ENCODE measurements around the gene STK32B. TPM values are rescaled to one million over a fixed set of nuclear protein-coding genes. Genes with fewer than 3 reads are reported as not detected.
"Not testable (repeated sequence)": the region's sequence is repeated elsewhere in the genome, so short reads cannot be mapped to it uniquely, and the experiment has no call there.

The STK32B gene
- total RNA-seq, 2 experiments from 2014 or later: not detected

DNA sequence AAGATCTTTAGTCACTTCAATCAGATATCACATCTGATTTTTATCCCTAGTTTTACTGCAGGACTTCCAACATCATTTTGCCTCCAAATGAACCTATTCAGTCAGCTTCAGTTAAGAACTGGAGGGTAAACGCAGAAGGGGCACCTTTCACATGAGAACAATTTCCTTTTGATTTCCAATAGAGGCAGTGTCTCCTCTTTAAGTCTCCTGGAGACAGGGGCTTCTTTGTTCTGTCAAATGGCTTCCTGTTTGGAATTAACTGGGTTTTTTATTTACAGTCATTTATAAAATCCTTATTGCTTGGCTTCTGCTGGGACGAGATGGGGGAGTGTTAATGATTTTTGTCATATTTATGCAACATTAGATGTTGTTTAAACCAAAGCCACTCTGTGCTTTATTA is 164.0 kb downstream of the STK32B start:
- no peak for DNase-seq
- H3K36me3 Mint-ChIP-seq: no peaks in the 10 kb centered on the region
- CTCF ChIA-PET: no interaction called here
- H3K27me3 Mint-ChIP-seq: no peaks in the 10 kb centered on the region
- intact Hi-C loops (cut with micrococcal nuclease): no loop called here
- no peak overlapping the region for H3K27ac Mint-ChIP-seq
- no peak overlapping the region for H3K4me3 Mint-ChIP-seq
- POLR2A ChIA-PET: no interaction called here
- no peaks in the 10 kb centered on the region for H3K9me3 Mint-ChIP-seq
- no peaks in the 10 kb centered on the region for H3K4me1 Mint-ChIP-seq (ENCODE audit: low read depth)

DNA sequence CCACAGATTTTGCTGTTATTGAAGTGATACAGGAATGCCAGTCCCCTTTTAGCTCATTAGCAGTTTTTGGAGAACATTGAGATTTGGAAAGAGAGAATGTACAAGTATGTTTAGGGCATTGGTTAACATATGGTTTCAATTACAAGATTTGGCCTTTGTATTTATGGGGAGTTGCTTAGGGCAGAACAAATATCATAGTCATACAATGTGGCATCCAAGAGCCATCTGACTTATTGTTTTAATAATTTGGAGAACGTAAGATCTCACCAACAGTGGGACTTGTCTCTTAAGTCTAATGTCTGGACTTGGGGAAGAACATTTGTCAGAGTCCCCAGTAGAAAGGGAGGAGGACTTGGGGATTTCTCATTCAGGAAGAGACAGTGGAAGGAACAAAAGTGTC is 166.1 kb downstream of the STK32B start:
- ChIA-PET CTCF (no interaction called here), POLR2A (no interaction called here)
- H3K36me3 Mint-ChIP-seq: no peaks in the 10 kb centered on the region
- no peak for DNase-seq
- no peaks in the 10 kb centered on the region for H3K4me1 Mint-ChIP-seq (ENCODE audit: low read depth)
- no peak overlapping the region for H3K4me3 Mint-ChIP-seq
- peaks cover 10% of the 10 kb centered on the region for H3K9me3 Mint-ChIP-seq
- intact Hi-C loops (cut with micrococcal nuclease): no loop called here
- H3K27me3 Mint-ChIP-seq: no peaks in the 10 kb centered on the region
- no peak overlapping the region for H3K27ac Mint-ChIP-seq

DNA sequence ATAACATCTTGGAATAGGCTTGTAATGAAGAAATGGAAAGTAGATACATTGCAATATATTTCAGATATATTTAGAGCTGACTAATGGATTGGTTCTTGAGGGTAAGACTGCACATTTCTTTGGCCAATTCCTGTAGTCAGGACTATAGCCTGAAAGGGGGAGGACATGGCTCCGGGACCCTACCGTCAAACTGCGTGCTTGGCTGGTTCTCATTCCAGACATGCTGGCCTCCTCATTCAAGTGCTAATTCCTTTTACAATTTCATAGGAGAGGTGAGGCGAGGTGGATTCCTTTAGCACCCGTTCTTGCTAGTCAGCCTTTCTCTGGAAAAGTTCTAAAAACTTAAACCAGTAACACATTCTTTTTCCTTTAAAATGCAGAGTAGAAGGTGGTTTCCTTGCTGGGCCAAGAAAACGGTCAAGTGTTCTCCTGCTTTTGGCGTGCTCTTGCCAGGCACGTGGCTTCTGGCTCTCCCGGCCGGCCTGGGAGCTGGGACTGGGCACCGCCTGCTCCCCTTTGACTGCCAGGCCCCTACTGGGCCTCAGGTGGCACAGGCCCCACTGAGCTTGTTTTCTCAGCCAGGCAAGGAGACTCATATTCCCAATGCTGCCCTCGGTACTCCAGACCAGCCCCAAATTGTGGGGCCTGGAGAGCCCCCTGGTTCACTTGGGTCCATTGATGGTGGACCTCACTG is 167.2 kb downstream of the STK32B start:
- Mint-ChIP-seq H3K27me3 (no peaks in the 10 kb centered on the region), H3K4me3 (no peak overlapping the region), H3K27ac (no peak overlapping the region), H3K4me1 (ENCODE audit: low read depth) (no peaks in the 10 kb centered on the region), H3K9me3 (peaks cover 16% of the 10 kb centered on the region), H3K36me3 (no peaks in the 10 kb centered on the region)
- no peak for DNase-seq
- intact Hi-C loops (cut with micrococcal nuclease): no loop called here
- ChIA-PET CTCF (no interaction called here), POLR2A (no interaction called here)

DNA sequence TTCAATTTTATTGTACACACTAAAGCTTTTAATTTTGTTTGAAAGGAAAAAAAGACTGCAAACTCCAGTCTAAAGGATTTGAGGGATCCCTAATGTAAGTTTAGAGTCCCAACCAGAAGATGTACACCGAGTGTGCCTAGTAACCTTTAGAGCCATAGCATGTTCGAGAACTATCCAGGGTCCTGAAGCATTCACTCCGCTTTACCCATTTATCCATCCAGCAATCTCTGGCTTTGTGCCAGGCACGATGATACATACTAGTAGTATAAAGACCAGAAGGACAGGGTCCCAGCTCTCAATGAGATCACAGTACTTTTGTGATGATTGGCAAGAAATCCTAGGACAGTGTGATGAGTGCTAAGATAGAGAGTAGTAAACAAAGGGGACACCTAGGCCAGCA is 168.7 kb downstream of the STK32B start:
- H3K27me3 Mint-ChIP-seq: no peaks in the 10 kb centered on the region
- no peaks in the 10 kb centered on the region for H3K36me3 Mint-ChIP-seq
- ChIA-PET POLR2A (no interaction called here), CTCF (no interaction called here)
- no peak for DNase-seq
- H3K27ac Mint-ChIP-seq: no peak overlapping the region
- H3K9me3 Mint-ChIP-seq: peaks cover 16% of the 10 kb centered on the region
- H3K4me3 Mint-ChIP-seq: no peak overlapping the region
- intact Hi-C loops (cut with micrococcal nuclease): no loop called here
- no peaks in the 10 kb centered on the region for H3K4me1 Mint-ChIP-seq (ENCODE audit: low read depth)

DNA sequence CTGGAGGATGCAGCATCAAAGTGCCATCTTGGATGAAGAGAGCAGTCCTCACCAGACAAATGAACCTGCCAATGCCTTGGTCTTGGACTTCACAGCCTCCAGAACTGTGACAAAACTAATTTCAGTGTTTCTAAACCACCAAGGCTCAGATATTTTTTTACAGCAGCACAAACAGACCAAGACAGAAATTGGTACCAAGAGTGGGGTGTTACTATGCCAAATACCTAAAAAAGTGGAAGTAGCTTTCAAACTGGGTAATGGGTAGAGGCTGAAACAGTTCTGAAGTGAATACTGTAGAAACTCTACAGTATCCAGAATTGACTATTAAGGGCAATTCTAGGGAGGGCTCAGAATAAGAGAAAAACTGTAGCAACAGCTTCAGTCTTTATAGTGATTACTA is 170.8 kb downstream of the STK32B start:
- CTCF ChIA-PET: no interaction called here
- no peak for DNase-seq
- intact Hi-C loops (cut with micrococcal nuclease): no loop called here
- no peaks in the 10 kb centered on the region for H3K27me3 Mint-ChIP-seq
- POLR2A ChIA-PET: no interaction called here
- H3K4me3 Mint-ChIP-seq: no peak overlapping the region
- H3K9me3 Mint-ChIP-seq: peaks cover 16% of the 10 kb centered on the region
- H3K4me1 Mint-ChIP-seq (ENCODE audit: low read depth): no peaks in the 10 kb centered on the region
- H3K27ac Mint-ChIP-seq: no peak overlapping the region
- no peaks in the 10 kb centered on the region for H3K36me3 Mint-ChIP-seq

DNA sequence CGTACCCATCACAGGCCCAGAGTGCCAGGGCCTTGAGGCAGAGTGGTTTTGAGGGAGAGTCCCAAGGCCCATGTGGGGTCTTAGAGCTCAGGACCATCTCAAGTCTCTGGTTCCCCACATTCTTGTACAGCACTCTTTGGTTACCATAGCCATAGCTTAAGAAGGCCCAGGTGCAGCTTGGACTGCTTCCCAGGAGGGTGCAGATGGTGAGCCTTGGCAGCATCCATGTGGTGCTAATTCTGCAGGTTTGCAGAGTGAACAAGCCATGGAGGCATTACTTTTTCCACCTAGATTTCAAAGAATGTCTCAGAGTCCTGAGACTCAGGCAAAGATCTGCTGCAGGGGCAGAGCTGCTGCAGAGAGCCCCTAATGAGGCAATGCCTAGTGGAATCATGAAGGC is 171.7 kb downstream of the STK32B start:
- Mint-ChIP-seq H3K27me3 (no peaks in the 10 kb centered on the region), H3K9me3 (peaks cover 16% of the 10 kb centered on the region), H3K4me1 (ENCODE audit: low read depth) (no peaks in the 10 kb centered on the region), H3K36me3 (no peaks in the 10 kb centered on the region), H3K4me3 (no peak overlapping the region), H3K27ac (no peak overlapping the region)
- ChIA-PET POLR2A (no interaction called here), CTCF (no interaction called here)
- no peak for DNase-seq
- intact Hi-C loops (cut with micrococcal nuclease): no loop called here

DNA sequence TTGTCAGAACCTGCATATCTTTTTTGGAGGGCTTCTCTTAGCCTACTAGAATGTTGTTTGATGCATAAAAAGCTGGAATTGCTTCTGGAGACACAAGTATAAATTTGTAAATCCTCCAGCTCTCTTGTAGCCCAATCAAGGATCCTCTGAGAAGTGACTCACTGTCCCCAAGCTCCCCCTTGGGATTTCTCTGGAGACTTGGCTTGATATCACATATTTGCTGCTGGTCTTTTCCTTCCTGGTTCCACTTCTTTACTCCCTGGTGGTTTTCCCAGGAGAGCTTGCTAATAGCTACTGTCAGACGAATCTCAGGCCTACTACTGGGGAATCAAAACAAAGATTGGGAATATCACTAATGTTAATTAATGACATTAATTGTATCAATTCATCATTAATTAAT is 173.1 kb downstream of the STK32B start:
- H3K36me3 Mint-ChIP-seq: no peaks in the 10 kb centered on the region
- intact Hi-C loops (cut with micrococcal nuclease): no loop called here
- no peak for DNase-seq
- ChIA-PET POLR2A (no interaction called here), CTCF (no interaction called here)
- peaks cover 16% of the 10 kb centered on the region for H3K9me3 Mint-ChIP-seq
- no peak overlapping the region for H3K4me3 Mint-ChIP-seq
- H3K4me1 Mint-ChIP-seq (ENCODE audit: low read depth): no peaks in the 10 kb centered on the region
- H3K27ac Mint-ChIP-seq: no peak overlapping the region
- H3K27me3 Mint-ChIP-seq: no peaks in the 10 kb centered on the region

DNA sequence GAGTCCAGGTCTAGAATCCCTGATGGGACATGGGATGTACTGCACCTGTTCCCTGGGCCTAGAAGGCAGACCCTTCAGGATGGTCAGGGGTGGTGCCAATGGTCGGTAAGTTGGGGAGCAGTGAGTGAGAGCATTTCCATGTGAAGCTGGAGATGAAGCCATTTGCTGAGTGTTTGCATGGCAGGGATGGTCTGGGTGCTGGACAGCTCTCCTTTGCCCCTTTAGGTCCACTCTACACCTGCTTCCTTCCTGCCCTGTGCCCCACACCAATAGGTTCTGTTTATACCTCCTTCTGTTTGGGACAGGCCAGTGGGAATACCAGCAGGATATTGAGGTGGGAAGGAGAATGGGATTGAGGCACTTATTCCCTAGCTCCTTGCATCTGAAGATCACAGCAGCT is 181.3 kb downstream of the STK32B start:
- no peaks in the 10 kb centered on the region for H3K27me3 Mint-ChIP-seq
- H3K4me3 Mint-ChIP-seq: no peak overlapping the region
- intact Hi-C loops (cut with micrococcal nuclease): no loop called here
- no peaks in the 10 kb centered on the region for H3K4me1 Mint-ChIP-seq (ENCODE audit: low read depth)
- POLR2A ChIA-PET: no interaction called here
- H3K27ac Mint-ChIP-seq: no peak overlapping the region
- CTCF ChIA-PET: no interaction called here
- no peaks in the 10 kb centered on the region for H3K36me3 Mint-ChIP-seq
- no peaks in the 10 kb centered on the region for H3K9me3 Mint-ChIP-seq
- DNase-seq: no peak

DNA sequence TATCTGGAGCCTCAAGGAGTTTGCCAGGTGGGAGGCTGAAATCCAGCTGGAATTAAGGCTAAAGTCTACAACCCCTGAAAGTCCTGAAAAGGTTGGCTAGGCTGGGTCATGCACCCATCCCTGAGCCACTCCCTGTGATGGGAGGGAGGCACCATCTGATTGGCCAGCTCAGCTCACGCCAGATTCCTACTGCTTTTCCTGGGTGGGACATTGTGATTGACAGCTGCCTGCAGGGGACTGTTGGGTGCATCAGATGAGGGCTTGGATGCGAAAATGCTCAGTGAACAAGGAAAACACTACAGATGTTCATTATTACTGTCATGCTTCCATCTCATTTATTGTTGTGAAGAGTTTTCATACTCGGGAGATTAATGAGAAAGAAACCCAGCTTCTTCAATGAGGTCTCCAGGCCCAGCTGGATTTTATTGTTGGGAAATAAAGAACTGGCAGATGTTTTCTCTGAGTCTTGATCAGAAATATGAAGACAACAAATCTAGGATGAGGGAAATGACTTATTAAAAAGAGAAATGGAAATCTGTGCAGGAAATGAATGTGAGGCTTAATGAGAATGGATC is 185.9 kb downstream of the STK32B start:
- ChIA-PET POLR2A (no interaction called here), CTCF (no interaction called here)
- Mint-ChIP-seq H3K27me3 (no peaks in the 10 kb centered on the region), H3K4me1 (ENCODE audit: low read depth) (no peaks in the 10 kb centered on the region), H3K9me3 (no peaks in the 10 kb centered on the region), H3K27ac (no peak overlapping the region), H3K4me3 (no peak overlapping the region), H3K36me3 (no peaks in the 10 kb centered on the region)
- DNase-seq: no peak
- intact Hi-C loops (cut with micrococcal nuclease): no loop called here

DNA sequence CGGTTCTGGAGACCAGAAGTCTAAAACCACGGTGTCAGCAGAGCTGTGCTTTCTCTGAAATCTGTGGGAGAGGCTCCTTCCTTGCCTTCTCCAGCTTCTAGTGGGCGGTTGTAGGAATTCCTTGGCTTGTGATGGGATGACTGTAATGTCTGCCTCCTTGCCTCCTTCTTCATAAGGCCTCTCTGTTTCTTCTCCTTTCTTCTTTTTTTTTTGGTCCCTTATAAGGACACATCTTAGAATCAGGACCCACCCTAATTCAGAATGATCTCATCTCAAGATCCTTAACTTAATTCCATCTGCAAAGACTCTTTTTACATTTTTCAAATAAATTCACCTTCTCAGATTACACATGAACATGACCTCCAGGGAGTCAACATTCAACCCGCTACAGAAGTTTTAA is 186.9 kb downstream of the STK32B start:
- Mint-ChIP-seq H3K36me3 (no peaks in the 10 kb centered on the region), H3K4me3 (no peak overlapping the region), H3K4me1 (ENCODE audit: low read depth) (no peaks in the 10 kb centered on the region), H3K27me3 (no peaks in the 10 kb centered on the region), H3K9me3 (no peaks in the 10 kb centered on the region), H3K27ac (no peak overlapping the region)
- intact Hi-C loops (cut with micrococcal nuclease): no loop called here
- CTCF ChIA-PET: no interaction called here
- POLR2A ChIA-PET: no interaction called here
- no peak for DNase-seq

DNA sequence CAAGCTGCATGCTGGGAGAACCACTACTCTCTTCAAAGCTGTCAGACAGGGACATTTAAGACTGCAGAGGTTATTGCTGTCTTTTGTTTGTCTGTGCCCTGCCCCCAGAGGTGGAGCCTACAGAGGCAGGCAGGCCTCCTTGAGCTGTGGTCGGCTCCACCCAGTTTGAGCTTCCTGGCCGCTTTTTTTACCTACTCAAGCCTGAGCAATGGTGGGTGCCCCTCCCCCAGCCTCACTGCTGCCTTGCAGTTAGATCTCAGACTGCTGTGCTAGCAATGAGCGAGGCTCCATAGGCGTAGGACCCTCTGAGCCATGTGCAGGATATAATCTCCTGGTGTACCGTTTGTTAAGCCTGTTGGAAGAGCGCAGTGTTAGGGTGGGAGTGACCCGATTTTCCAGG is 195.8 kb downstream of the STK32B start:
- H3K4me1 Mint-ChIP-seq (ENCODE audit: low read depth); H3K4me3 Mint-ChIP-seq; intact Hi-C loops (cut with micrococcal nuclease); POLR2A ChIA-PET; H3K27ac Mint-ChIP-seq; H3K9me3 Mint-ChIP-seq; H3K36me3 Mint-ChIP-seq; DNase-seq; CTCF ChIA-PET; H3K27me3 Mint-ChIP-seq: not testable (repeated sequence)

DNA sequence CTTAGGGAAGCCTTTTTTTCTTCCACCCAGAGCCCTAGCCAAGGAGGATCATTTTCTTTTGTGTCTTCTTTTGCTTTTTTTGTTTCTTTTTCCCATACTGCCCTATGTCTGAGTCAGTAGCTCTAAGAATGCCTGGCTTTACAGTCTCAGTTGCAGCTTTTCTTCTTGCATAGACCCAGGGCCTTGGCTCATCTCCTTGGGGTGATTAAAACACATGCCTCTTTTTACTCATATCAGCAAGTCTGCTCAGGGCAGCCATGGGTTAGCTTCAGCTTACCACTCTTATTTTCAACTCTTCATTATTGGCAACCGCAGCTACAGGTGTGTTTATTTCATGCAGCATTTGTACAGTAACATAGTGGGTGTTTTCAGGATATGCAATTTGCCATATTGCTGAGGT is 196.5 kb downstream of the STK32B start:
- ChIA-PET POLR2A (no interaction called here), CTCF (no interaction called here)
- Mint-ChIP-seq H3K4me1 (ENCODE audit: low read depth) (no peaks in the 10 kb centered on the region), H3K27ac (no peak overlapping the region), H3K4me3 (no peak overlapping the region), H3K36me3 (no peaks in the 10 kb centered on the region), H3K9me3 (no peaks in the 10 kb centered on the region), H3K27me3 (peaks cover 1% of the 10 kb centered on the region)
- intact Hi-C loops (cut with micrococcal nuclease): no loop called here
- DNase-seq: no peak

DNA sequence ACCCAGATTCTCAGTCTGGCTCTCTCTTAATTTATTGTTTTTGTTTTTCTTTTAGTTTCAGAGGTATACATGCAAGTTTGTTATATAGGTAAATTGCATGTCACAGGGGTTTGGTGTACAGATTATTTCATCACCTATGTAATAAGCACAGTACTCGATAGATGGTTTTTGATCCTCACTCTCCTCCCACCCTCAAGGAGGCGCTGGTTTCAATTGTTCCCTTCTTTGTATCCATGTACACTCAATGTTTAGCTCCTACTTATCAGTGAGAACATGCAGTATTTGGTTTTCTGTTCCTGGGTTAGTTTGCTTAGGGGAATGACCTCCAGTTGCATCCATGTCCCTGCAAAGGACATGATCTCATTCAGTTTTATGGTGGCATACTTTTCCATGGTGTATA is 198.4 kb downstream of the STK32B start:
- POLR2A ChIA-PET: no interaction called here
- Mint-ChIP-seq H3K27me3 (peaks cover 1% of the 10 kb centered on the region), H3K36me3 (no peaks in the 10 kb centered on the region), H3K9me3 (no peaks in the 10 kb centered on the region), H3K27ac (no peak overlapping the region), H3K4me1 (ENCODE audit: low read depth) (no peaks in the 10 kb centered on the region), H3K4me3 (no peak overlapping the region)
- CTCF ChIA-PET: no interaction called here
- no peak for DNase-seq
- intact Hi-C loops (cut with micrococcal nuclease): no loop called here

All from activated CD4-positive, alpha-beta memory T cell treated with anti-CD3 and anti-CD28 coated beads for 36 hours (primary cell).